HG03175 (cell line): ENCODE results near the gene HS6ST3.

Experiments
- ATAC-seq: cut with Tn5 transposase; IDR thresholded peaks from one replicate; pipeline ENCODE4 v1.9.1; 2021; ENCODE audit warnings: mild to moderate bottlenecking, moderate library complexity; ENCODE audit not compliant: unreplicated experiment

Gene HS6ST3

DNA sequence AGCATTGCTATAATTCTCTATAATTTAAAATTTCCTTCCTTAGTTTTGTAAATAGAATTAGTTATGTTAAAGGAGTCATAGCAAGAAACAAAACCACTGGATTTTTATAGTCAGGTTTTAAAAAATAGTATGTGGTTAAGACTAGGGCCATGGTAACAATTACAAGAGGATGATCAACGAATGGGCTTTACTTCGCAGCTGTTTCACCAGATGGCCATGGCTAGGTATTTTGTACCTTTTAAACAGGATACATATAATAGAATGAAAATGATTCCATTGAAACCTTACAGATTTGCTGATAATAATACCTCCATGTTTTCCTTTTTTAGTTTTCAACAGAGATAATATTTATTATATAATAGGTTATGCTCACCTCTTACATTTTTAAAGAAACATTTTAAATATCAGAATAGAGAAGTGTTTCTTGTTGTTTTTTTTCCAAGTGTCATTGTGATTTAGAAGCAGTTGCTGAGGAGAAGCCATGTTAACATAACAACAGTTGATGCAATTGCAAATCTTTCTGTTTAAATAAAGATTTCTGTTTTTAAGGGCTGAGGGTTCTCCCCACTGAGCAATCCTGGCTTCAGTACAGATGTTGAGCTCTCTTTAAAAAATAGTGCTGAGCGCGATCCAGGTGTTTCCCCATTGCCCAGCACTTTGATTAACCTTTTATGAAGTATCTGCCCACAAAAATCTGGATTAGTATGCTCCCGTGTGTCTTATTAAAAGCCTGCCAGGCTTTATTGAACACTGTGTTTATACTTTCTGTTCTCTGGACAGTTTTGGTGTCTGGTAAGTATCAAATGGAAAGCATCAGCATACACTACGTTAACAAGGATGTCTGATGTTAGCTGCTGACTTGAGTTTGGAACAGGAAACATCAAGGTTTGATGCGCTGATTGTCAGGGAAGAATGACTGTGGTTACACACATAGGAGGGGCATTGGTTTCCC lies 205.3 kb downstream of the HS6ST3 start:
- ATAC-seq: no peak

DNA sequence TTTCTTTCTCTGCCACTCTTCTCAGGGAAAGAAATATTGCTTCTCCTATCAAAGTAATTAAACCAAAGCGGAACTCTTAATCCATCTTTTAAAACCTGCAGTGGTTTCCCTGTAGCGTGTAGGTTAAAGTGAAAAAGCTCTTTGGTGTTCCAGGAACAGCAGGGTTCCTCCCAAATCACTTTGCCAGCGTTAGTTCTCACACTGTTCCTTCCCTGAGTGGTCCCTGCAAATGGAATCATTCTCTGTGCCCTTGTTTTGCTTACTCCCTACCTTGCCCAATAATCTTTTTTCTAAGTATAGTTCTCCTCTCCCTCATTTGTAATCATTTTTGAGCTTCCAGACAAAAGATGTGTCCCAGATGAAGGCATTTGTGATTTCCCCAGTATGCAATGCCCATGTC lies 207.5 kb downstream of the HS6ST3 start:
- ATAC-seq: no peak

- ATAC-seq: no peak
Measured at GRCh38 chr13:96299235-96299634, 209.3 kb downstream of the HS6ST3 start.

GRCh38 chr13:96308568-96308967 lies 218.7 kb downstream of the HS6ST3 start:
- no peak for ATAC-seq

DNA sequence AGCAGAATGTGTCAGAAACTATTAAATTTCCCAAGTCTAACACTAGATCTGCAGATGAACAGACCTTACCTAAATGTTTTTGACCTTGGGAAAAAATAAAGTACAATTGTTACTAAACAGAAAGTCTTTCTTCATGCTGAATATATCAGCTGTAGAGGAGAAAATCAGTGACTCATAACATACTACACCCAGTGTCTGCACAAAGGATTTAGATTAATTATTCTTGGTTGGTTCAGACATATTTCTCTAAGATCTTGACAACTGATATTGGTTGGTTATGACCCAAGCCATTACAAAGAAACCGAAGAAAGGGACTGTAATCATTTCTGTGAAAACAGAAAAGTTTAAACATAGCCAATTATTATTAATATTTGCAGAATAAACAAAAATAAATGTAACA lies 225.1 kb downstream of the HS6ST3 start:
- ATAC-seq: no peak

GRCh38 chr13:96338030-96338429 lies 248.1 kb downstream of the HS6ST3 start:
- no peak for ATAC-seq

- no peak for ATAC-seq
Measured at GRCh38 chr13:96342286-96342685, 252.4 kb downstream of the HS6ST3 start.

DNA sequence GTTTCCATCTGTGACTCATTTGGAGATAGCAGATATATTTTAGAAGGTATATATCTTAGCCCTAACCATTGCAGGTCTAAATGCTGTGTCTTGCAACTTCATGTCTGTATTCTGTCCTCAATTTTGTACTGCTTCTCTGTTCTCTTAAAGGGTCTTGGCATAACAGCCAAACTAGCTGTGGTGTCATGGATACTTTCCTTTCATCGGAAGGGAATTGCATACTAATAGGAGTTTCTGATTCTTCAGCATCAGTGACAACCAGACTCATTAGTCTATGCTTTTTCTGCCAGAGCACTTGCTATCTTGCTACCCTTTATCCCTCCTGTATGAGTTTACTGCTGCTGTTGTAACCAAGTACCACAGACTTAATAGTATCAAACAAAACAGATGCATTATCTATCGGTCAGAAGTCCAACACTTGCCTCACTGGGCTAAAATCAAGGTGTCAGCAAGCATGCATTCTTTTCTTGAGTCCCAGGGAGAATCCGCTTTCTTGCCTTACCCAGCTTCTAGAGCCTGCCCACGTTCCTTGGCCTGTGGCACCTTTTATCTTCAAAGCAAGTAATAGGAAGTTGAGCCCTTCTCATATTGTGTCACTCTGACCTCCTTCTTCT lies 253.1 kb downstream of the HS6ST3 start:
- no peak for ATAC-seq

GRCh38 chr13:96346921-96347320 lies 257.0 kb downstream of the HS6ST3 start:
- no peak for ATAC-seq

GRCh38 chr13:96373597-96373996 lies 283.7 kb downstream of the HS6ST3 start:
- no peak for ATAC-seq

GRCh38 chr13:96377835-96378234 lies 287.9 kb downstream of the HS6ST3 start:
- no peak for ATAC-seq

- ATAC-seq: no peak
Measured at GRCh38 chr13:96379967-96380366, 290.1 kb downstream of the HS6ST3 start.

- no peak for ATAC-seq
Measured at GRCh38 chr13:96381681-96382080, 291.8 kb downstream of the HS6ST3 start.

- no peak for ATAC-seq
Measured at GRCh38 chr13:96388598-96388997, 298.7 kb downstream of the HS6ST3 start.

DNA sequence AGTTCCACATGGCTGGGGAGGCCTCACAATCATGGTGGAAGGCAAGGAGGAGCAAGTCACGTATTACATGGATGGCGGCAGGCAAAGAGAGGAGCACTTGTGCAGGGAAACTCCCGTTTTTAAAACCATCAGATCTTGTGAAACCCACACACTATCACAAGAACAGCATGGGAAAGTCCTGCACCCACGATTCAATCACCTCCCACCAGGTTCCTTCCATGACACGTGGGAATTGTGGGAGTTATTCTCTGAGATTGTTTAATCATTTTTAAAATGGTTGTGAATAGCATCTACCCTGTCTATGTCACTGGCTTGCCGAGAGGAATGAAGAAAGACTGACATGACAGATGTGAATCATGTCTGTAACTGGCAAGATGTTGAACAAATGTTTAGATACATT lies 301.7 kb downstream of the HS6ST3 start:
- ATAC-seq: no peak

- no peak for ATAC-seq
Measured at GRCh38 chr13:96397807-96398206, 307.9 kb downstream of the HS6ST3 start.

DNA sequence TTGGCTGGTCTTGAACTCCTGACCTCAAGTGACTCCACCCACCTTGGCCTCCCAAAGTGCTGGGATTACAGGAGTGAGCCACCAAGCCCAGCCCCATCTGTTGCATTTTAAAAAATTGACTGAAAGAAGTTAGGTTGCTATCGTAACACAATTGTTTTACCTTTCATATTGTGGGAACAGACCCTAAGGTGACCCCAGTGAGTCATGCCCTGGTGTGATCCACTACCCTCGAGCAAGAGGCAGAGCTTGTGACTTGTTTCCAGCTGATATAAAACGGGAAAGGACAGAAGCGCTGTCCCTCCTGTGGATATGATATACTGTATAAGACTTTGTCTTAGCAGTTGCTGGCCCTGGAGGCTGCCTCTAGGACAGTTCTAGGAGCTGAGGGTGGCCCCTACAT lies 308.6 kb downstream of the HS6ST3 start:
- no peak for ATAC-seq

DNA sequence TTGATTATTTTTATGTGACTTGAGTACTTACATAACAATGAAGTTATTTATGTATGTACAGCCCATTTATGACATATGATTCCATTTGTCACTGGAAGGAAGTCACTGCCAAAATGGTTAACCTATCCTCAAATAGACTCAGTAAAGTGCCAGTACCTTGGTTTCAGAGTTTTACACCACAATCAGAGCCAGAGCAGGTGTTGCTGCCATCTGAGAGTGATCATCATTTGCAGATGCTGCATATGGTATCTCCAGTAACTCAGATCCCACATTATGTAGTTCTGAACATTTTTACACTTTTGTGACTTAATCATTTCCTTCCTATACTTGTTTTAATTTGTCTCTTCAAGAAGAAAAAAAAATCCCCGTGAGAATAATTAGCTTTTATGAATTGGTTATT lies 313.3 kb downstream of the HS6ST3 start:
- ATAC-seq: no peak

- ATAC-seq: no peak
Measured at GRCh38 chr13:96403651-96404050, 313.7 kb downstream of the HS6ST3 start.

DNA sequence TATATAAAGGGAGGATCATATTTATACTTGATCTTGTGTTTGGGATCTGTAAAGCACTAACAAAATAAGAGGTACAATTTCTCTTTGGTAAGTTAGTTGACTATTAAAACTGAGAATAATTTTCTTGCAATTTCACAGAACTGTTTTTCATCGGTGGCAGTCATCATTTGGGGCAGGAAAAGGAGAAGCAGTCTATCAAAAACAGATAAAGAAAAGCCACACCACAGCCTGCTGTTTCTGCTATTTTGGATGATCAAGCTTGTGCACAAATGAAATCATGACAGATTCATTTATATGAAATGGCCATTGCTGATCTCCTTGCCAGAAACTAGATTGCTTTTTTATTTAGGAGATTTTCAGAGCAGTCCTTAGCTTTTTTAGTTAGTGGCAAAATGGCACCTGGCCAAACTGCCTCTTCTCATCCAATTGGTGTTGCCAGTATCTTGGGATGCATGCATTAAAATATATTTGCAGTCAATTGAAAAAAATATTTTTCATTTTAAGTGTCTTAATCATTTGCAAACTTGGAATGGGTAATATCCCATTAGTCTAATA lies 326.0 kb downstream of the HS6ST3 start:
- ATAC-seq: no peak

GRCh38 chr13:96417939-96418685 lies 328.2 kb downstream of the HS6ST3 start:
- ATAC-seq: no peak
